GM12878 (cell line): ENCODE data around the gene EGFL8.

ENCODE experiments used
- CTCF ChIP-seq, 3 experiments: IDR thresholded peaks in 2 of 3; conservative IDR thresholded peaks in 1 of 3; 2 replicates each; pipeline ENCODE4 v1.5.1; 2011; ENCODE audit warnings: low read depth in 3 of 3, low read length in 3 of 3, mild to moderate bottlenecking in 3 of 3, control low read depth in 2 of 3, moderate library complexity in 2 of 3, inconsistent platforms in 1 of 3, mixed read lengths in 1 of 3; ENCODE audit not compliant: control insufficient read depth in 2 of 3, insufficient read depth in 1 of 3; ENCODE audit errors: extremely low read depth in 1 of 3
- EP300 ChIP-seq, 2 experiments: fragments of 150-350 bp in 1 of 2; IDR thresholded peaks; 2 replicates each; pipeline ENCODE4 v1.6.1; 2011 to 2012; ENCODE audit warnings: low read depth in 2 of 2, low read length in 2 of 2, borderline replicate concordance in 1 of 2, improper control_type of control experiment in 1 of 2, inconsistent platforms in 1 of 2; ENCODE audit not compliant: control insufficient read depth in 1 of 2
- ETV6 ChIP-seq, 2 experiments: fragments of 450-650 bp in 1 of 2; IDR thresholded peaks in 1 of 2; conservative IDR thresholded peaks in 1 of 2; 2 replicates each; pipeline ENCODE4 v1.6.1; 2014; ENCODE audit warnings: antibody characterized with exemption in 1 of 2, borderline replicate concordance in 1 of 2, low read depth in 1 of 2, mild to moderate bottlenecking in 1 of 2, moderate library complexity in 1 of 2
- GABPA ChIP-seq: IDR thresholded peaks from 2 replicates; pipeline ENCODE4 v1.6.1; 2014; ENCODE audit warnings: antibody characterized with exemption, low read depth, mild to moderate bottlenecking, inconsistent platforms
- POLR2A ChIP-seq: IDR thresholded peaks from 2 replicates; pipeline ENCODE4 v1.6.1; 2011; ENCODE audit warnings: low read depth, mild to moderate bottlenecking, low read length
- TARDBP ChIP-seq: IDR thresholded peaks from 2 replicates; pipeline ENCODE4 v1.6.1; 2016; ENCODE audit warnings: borderline replicate concordance
- TCF12 ChIP-seq: IDR thresholded peaks from 2 replicates; pipeline ENCODE4 v1.6.1; 2011; ENCODE audit warnings: low read depth, mild to moderate bottlenecking, low read length
- USF1 ChIP-seq: IDR thresholded peaks from 2 replicates; pipeline ENCODE4 v1.6.1; 2011; ENCODE audit warnings: borderline replicate concordance, low read depth, mild to moderate bottlenecking, moderate library complexity, mixed read lengths, low read length; ENCODE audit not compliant: insufficient read depth; ENCODE audit errors: extremely low read length
- YBX1 ChIP-seq: fragments of 450-650 bp; IDR thresholded peaks from 2 replicates; pipeline ENCODE4 v1.6.1; 2016; ENCODE audit warnings: antibody characterized with exemption
- ZSCAN29 ChIP-seq: fragments of 450-650 bp; IDR thresholded peaks from 2 replicates; pipeline ENCODE4 v1.6.1; 2017; ENCODE audit warnings: mild to moderate bottlenecking, moderate library complexity
- TF ChIP-seq, protein P1 (sequence below): fragments of 450-650 bp; IDR thresholded peaks from 2 replicates; pipeline ENCODE4 v1.6.1; 2014; ENCODE audit warnings: mild to moderate bottlenecking

- TF ChIP-seq CTCF (IDR thresholded peaks at IDR 0.05 in 2 of 3, conservative IDR thresholded peaks at IDR 0.05 in 1 of 3; ENCODE audit: control insufficient read depth in 2 of 3, extremely low read depth in 1 of 3, insufficient read depth in 1 of 3, low read depth in 3 of 3, low read length in 3 of 3) (no peak), TARDBP (no peak), ETV6 (conservative IDR thresholded peaks at IDR 0.05 in 1 of 2, IDR thresholded peaks at IDR 0.05 in 1 of 2; ENCODE audit: borderline replicate concordance in 1 of 2, low read depth in 1 of 2) (no peak), TCF12 (no peak), GABPA (no peak), USF1 (no peak), ZSCAN29 (no peak), EP300 (IDR thresholded peaks at IDR 0.05; ENCODE audit: borderline replicate concordance in 1 of 2, control insufficient read depth in 1 of 2, low read depth in 2 of 2, low read length in 2 of 2) (no peak), POLR2A (no peak), YBX1 (no peak)
- TF ChIP-seq, protein P1, sequence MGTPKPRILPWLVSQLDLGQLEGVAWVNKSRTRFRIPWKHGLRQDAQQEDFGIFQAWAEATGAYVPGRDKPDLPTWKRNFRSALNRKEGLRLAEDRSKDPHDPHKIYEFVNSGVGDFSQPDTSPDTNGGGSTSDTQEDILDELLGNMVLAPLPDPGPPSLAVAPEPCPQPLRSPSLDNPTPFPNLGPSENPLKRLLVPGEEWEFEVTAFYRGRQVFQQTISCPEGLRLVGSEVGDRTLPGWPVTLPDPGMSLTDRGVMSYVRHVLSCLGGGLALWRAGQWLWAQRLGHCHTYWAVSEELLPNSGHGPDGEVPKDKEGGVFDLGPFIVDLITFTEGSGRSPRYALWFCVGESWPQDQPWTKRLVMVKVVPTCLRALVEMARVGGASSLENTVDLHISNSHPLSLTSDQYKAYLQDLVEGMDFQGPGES: no peak
Measured at GRCh38 chr6:32137454-32137853, 26.9 kb upstream of the EGFL8 start.
